Measurements from ENCODE around the gene ZFAND5.

GRCh38 chr9:72333709-72334108 lies 31.3 kb downstream of the ZFAND5 start:
- no peak for TF ChIP-seq POLR2A (IDR thresholded peaks at IDR 0.05)
- TF ChIP-seq CTCF (IDR thresholded peaks at IDR 0.05), result no peak
